HepG2 (cell line): ENCODE data around the gene B3GALNT1. TPM values are rescaled to one million over a fixed set of nuclear protein-coding genes. Genes with fewer than 3 reads are reported as not detected.
A peak's percentile ranks its signal among the peaks of the same experiment; 100 is the strongest.

Source experiments
- ATAC-seq: fragments of 200-7000 bp; cut with Tn5 transposase; 3 replicates; pipeline ENCODE4 v1.9.1; 2020; ENCODE audit warnings: mild to moderate bottlenecking, moderate library complexity
- BruUV-seq: library from RNA; stranded (reverse); fragments of 400-500 nt; replicated peaks from 2 replicates; lab custom pipeline; 2021; lab: Mats Ljungman, UMichigan
- CTCF ChIA-PET: fragments of 300-600 bp; formaldehyde crosslinking; extraction: SDS; loops from one replicate; lab custom pipeline; 2021; ENCODE audit warnings: low total read pairs, inconsistent platforms, low intra/inter-chr PET ratio; lab: Yijun Ruan, JAX
- POLR2A ChIA-PET: fragments of 350-600 bp; sonication (Branson Sonifier 250); formaldehyde crosslinking; loops from one replicate; lab custom pipeline; 2020; ENCODE audit warnings: antibody characterized with exemption, inconsistent platforms; lab: Yijun Ruan, JAX
- DNase-seq: peaks from one replicate; pipeline ENCODE4 v3.0.0-alpha.2; 2015; ENCODE audit warnings: low spot score
- FAIRE-seq: peaks from 3 replicates; lab custom pipeline; 2011; peaks lifted over from hg19 to GRCh38; lab: Jason Lieb, UNC
- H2AFZ ChIP-seq: one replicate; pipeline ENCODE4 v1.6.1; 2011; ENCODE audit warnings: low read length, inconsistent platforms
- H3K27ac ChIP-seq: fragments of 300-600 bp; 3 replicates; pipeline ENCODE4 v1.8.0; 2011; ENCODE audit warnings: mixed run types, mild to moderate bottlenecking, mixed read lengths, low read length, inconsistent platforms; ENCODE audit not compliant: insufficient read depth; ENCODE audit errors: extremely low read length
- H3K27me3 ChIP-seq, 2 experiments: fragments of 200-600 bp in 1 of 2; 2 replicates in 1 of 2; 3 replicates in 1 of 2; pipeline versions ENCODE4 v1.6.0 to v1.8.0; 2011; ENCODE audit warnings: low read length in 2 of 2, mild to moderate bottlenecking in 2 of 2, moderate library complexity in 2 of 2, inconsistent platforms in 1 of 2; ENCODE audit not compliant: insufficient read depth in 2 of 2, control insufficient read depth in 1 of 2
- H3K36me3 ChIP-seq, 2 experiments: fragments of 200-600 bp in 1 of 2; replicated peaks in 1 of 2; 2 replicates in 1 of 2; 3 replicates in 1 of 2; pipeline versions ENCODE4 v1.5.1 to v1.8.0; 2011; ENCODE audit warnings: low read length in 2 of 2, inconsistent platforms in 1 of 2; ENCODE audit not compliant: insufficient read depth in 2 of 2, control insufficient read depth in 1 of 2
- H3K4me1 ChIP-seq: 2 replicates; pipeline ENCODE4 v1.5.1; 2012; ENCODE audit warnings: low read length, inconsistent platforms; ENCODE audit not compliant: insufficient read depth
- H3K4me2 ChIP-seq: 2 replicates; pipeline ENCODE4 v1.6.0; 2011; ENCODE audit warnings: low read depth, low read length, inconsistent platforms
- H3K4me3 ChIP-seq, 3 experiments: fragments of 200-600 bp in 1 of 3; sonication (generic), shearing (Covaris generic) in 1 of 3; replicated peaks in 1 of 3; 2 replicates each; pipeline ENCODE4 v1.5.1; 2011 to 2016; ENCODE audit warnings: low read length in 3 of 3, inconsistent platforms in 2 of 3, low read depth in 2 of 3, mild to moderate bottlenecking in 2 of 3, control low read depth in 1 of 3, mixed read lengths in 1 of 3; ENCODE audit not compliant: insufficient read depth in 1 of 3
- H3K79me2 ChIP-seq: one replicate; pipeline ENCODE4 v1.6.1; 2011; ENCODE audit warnings: low read length, inconsistent platforms; ENCODE audit not compliant: insufficient read depth
- H3K9ac ChIP-seq: 2 replicates; pipeline ENCODE4 v1.6.0; 2011; ENCODE audit warnings: mild to moderate bottlenecking, low read depth, low read length, inconsistent platforms; ENCODE audit not compliant: insufficient read depth
- H3K9me3 ChIP-seq: 2 replicates; pipeline ENCODE4 v1.5.1; 2012; ENCODE audit warnings: mild to moderate bottlenecking, low read length
- H4K20me1 ChIP-seq: 2 replicates; pipeline ENCODE4 v1.6.0; 2011; ENCODE audit warnings: inconsistent platforms, mild to moderate bottlenecking, low read length, moderate library complexity; ENCODE audit not compliant: insufficient read depth
- CEBPB ChIP-seq: IDR thresholded peaks from 2 replicates; pipeline ENCODE4 v1.6.1; 2011; ENCODE audit warnings: low read depth, low read length, improper control_type of control experiment, borderline replicate concordance
- FLYWCH1 ChIP-seq: sonication (generic); formaldehyde crosslinking; IDR thresholded peaks from 2 replicates; pipeline ENCODE4 v1.8.1; 2023; ENCODE audit warnings: mild to moderate bottlenecking, missing genetic modification reagents
- MEIS2 ChIP-seq: sonication (generic); formaldehyde crosslinking; IDR thresholded peaks from 2 replicates; pipeline ENCODE4 v1.9.0; 2021; ENCODE audit warnings: mild to moderate bottlenecking, missing genetic modification reagents
- MTA1 ChIP-seq: sonication (generic); formaldehyde crosslinking; IDR thresholded peaks from 2 replicates; pipeline ENCODE4 v1.4.0; 2020; ENCODE audit warnings: missing genetic modification reagents, mild to moderate bottlenecking, borderline replicate concordance
- SKIL ChIP-seq: sonication (generic); formaldehyde crosslinking; IDR thresholded peaks from 2 replicates; pipeline ENCODE4 v1.8.0; 2022; ENCODE audit warnings: missing genetic modification reagents, mild to moderate bottlenecking, moderate library complexity, borderline replicate concordance
- ZNF431 ChIP-seq: sonication (generic); formaldehyde crosslinking; IDR thresholded peaks from 2 replicates; pipeline ENCODE4 v1.9.0; 2022; ENCODE audit warnings: missing genetic modification reagents, low read depth, mild to moderate bottlenecking, borderline replicate concordance
- WGBS: methylation state at CpG from one replicate; pipeline ENCODE4 v1.1.6; 2017; ENCODE audit warnings: low lambda C conversion rate; 5-methylcytosine and 5-hydroxymethylcytosine counted together
- in situ Hi-C: cut with HindIII; loops from 2 replicates; pipeline ENCODE4 v1.10.0; 2017; ENCODE audit warnings: low pct_unique_long_range_greater_than_20kb; ENCODE audit not compliant: extremely low pct_ligation_motif_present
- intact Hi-C: fragments of 100-400 bp; cut with micrococcal nuclease; formaldehyde crosslinking; loops from one replicate; pipeline ENCODE4 v1.10.0; 2022; ENCODE audit not compliant: unreplicated experiment
- polyA plus RNA-seq, 8 experiments: library from polyadenylated mRNA; depleted of rRNA in 3 of 8; stranded (reverse) in 7 of 8; unstranded in 1 of 8; fragments of >200 nt; fragmentation: Illumina TruSeq in 4 of 8; extraction: Trizol in 4 of 8; gene quantifications; 2 replicates each; pipeline versions ENCODE4 v1.2.1 to v1.2.3, GENCODE V29; 2011 to 2016; ENCODE audit warnings: low read depth in 4 of 8, missing spikeins in 1 of 8, mixed read lengths in 1 of 8; ENCODE audit not compliant: insufficient read depth in 1 of 8
- total RNA-seq, 5 experiments: library from RNA; depleted of rRNA; stranded (reverse); fragments of >200 nt; fragmentation: Illumina TruSeq; extraction: Trizol; gene quantifications; 2 replicates each; pipeline ENCODE4 v1.2.3, GENCODE V29; 2016; ENCODE audit warnings: low read depth in 1 of 5

B3GALNT1 gene
- total and polyA plus RNA-seq, 2 of the 13 experiments (the other 11 are each of a cell fraction or from before 2014, with no cell fraction given): not detected

- TF ChIP-seq MEIS2 (CRISPR knock-in tag) (no peak), MTA1 (CRISPR knock-in tag) (no peak), FLYWCH1 (CRISPR knock-in tag) (no peak), ZNF431 (CRISPR knock-in tag) (no peak)
Measured at GRCh38 chr3:161150001-161150525, 44.9 kb upstream of the B3GALNT1 start (continued).

GRCh38 chr3:161149529-161149928, 44.4 kb upstream of the B3GALNT1 start:
- CTCF ChIA-PET: no interaction called here
- FAIRE-seq: no peak
- H2AFZ ChIP-seq: no peak overlapping the region
- no peak overlapping the region for H3K4me2 ChIP-seq
- in situ Hi-C loops (no loop called here), intact Hi-C loops (no loop called here)
- no TSS peak for BruUV-seq
- POLR2A ChIA-PET: no interaction called here
- 5% methylated on average over 1 of the region's 1 CpG for WGBS
- DNase-seq: peak; percentile 3
- no peaks in the 10 kb centered on the region for H3K79me2 ChIP-seq
- H3K27ac ChIP-seq: no peak overlapping the region
- TF ChIP-seq CEBPB (peak; percentile 15; the same call in 1 of the 2 replicates), SKIL (CRISPR knock-in tag) (no peak)
- TF ChIP-seq, all 625 proteins: peak for 1
- no peak for ATAC-seq
- no peak overlapping the region for H3K9ac ChIP-seq
- no peaks in the 10 kb centered on the region for H3K4me1 ChIP-seq
- H3K4me3 ChIP-seq: no peak overlapping the region
- H3K9me3 ChIP-seq: no peaks in the 10 kb centered on the region
- H4K20me1 ChIP-seq: no peaks in the 10 kb centered on the region
- H3K27me3 ChIP-seq: no peaks in the 10 kb centered on the region
- no peaks in the 10 kb centered on the region for H3K36me3 ChIP-seq
